HG03095 (cell line): Measurements from ENCODE around the gene SEMA3E.
"Not testable (repeated sequence)": the region's sequence is repeated elsewhere in the genome, so short reads cannot be mapped to it uniquely, and the experiment has no call there.

Experiments used
- ATAC-seq: cut with Tn5 transposase; IDR thresholded peaks from one replicate; pipeline ENCODE4 v1.9.1; 2021; ENCODE audit warnings: moderate library complexity; ENCODE audit not compliant: unreplicated experiment

The SEMA3E gene

GRCh38 chr7:83648464-83649241 lies at the start of gene SEMA3E:
Gene SEMA3E (minus strand): TSS chr7:83649139.
- no peak for ATAC-seq

- no peak for ATAC-seq
Measured at GRCh38 chr7:83697804-83698530, 49.0 kb upstream of the SEMA3E start.

- no peak for ATAC-seq
Measured at GRCh38 chr7:83696101-83696500, 47.2 kb upstream of the SEMA3E start.

GRCh38 chr7:83695128-83695960 lies 46.4 kb upstream of the SEMA3E start:
- no peak for ATAC-seq

- no peak for ATAC-seq
Measured at GRCh38 chr7:83693256-83693655, 44.3 kb upstream of the SEMA3E start.

- ATAC-seq: no peak
Measured at GRCh38 chr7:83691095-83691494, 42.2 kb upstream of the SEMA3E start.

GRCh38 chr7:83689855-83690254 lies 40.9 kb upstream of the SEMA3E start:
- ATAC-seq: no peak

GRCh38 chr7:83686416-83686815 lies 37.5 kb upstream of the SEMA3E start:
- ATAC-seq: no peak

GRCh38 chr7:83684928-83685327 lies 36.0 kb upstream of the SEMA3E start:
- ATAC-seq: no peak

- no peak for ATAC-seq
Measured at GRCh38 chr7:83681200-83681778, 32.4 kb upstream of the SEMA3E start.

- ATAC-seq: no peak
Measured at GRCh38 chr7:83677180-83677866, 28.4 kb upstream of the SEMA3E start.

- ATAC-seq: not testable (repeated sequence)
Measured at GRCh38 chr7:83673291-83673690, 24.4 kb upstream of the SEMA3E start.

GRCh38 chr7:83672157-83672556 lies 23.2 kb upstream of the SEMA3E start:
- ATAC-seq: no peak

- ATAC-seq: no peak
Measured at GRCh38 chr7:83663131-83663530, 14.2 kb upstream of the SEMA3E start.

- no peak for ATAC-seq
Measured at GRCh38 chr7:83658126-83658525, 9.2 kb upstream of the SEMA3E start.

GRCh38 chr7:83655951-83656556 lies 7.1 kb upstream of the SEMA3E start:
- no peak for ATAC-seq

GRCh38 chr7:83652481-83652880 lies 3.5 kb upstream of the SEMA3E start:
- no peak for ATAC-seq

GRCh38 chr7:83649701-83650100 lies 762 bp upstream of the SEMA3E start:
- no peak for ATAC-seq

GRCh38 chr7:83646027-83646426 lies 2.9 kb downstream of the SEMA3E start:
- no peak for ATAC-seq

- ATAC-seq: no peak
Measured at GRCh38 chr7:83643739-83644138, 5.2 kb downstream of the SEMA3E start.
